Mesendoderm (in vitro differentiated cells): ENCODE measurements around the gene ZNF816.

Source experiments
- DNase-seq: peaks from one replicate; pipeline ENCODE4 v3.0.0; 2013
- H2AK5ac ChIP-seq: 2 replicates; pipeline ENCODE4 v1.6.1; 2013; ENCODE audit warnings: low read length, inconsistent platforms
- H2BK120ac ChIP-seq: 2 replicates; pipeline ENCODE4 v1.6.1; 2013; ENCODE audit warnings: low read depth, mild to moderate bottlenecking, low read length, moderate library complexity, mixed read lengths
- H2BK15ac ChIP-seq: replicated peaks from 2 replicates; pipeline ENCODE4 v1.6.1; 2013; ENCODE audit warnings: low read depth, mild to moderate bottlenecking, moderate library complexity
- H2BK5ac ChIP-seq: 2 replicates; pipeline ENCODE4 v1.6.1; 2013; ENCODE audit warnings: low read length, inconsistent platforms
- H3K18ac ChIP-seq: 2 replicates; pipeline ENCODE4 v1.6.1; 2013; ENCODE audit warnings: mild to moderate bottlenecking, low read length, mixed read lengths
- H3K23ac ChIP-seq: one replicate; pipeline ENCODE4 v1.6.1; 2013; ENCODE audit warnings: low read length
- H3K27ac ChIP-seq: 2 replicates; pipeline ENCODE4 v1.5.1; 2013; ENCODE audit warnings: low read depth, mild to moderate bottlenecking, inconsistent platforms, low read length, moderate library complexity
- H3K27me3 ChIP-seq: 2 replicates; pipeline ENCODE4 v1.6.1; 2013; ENCODE audit warnings: low read length, control low read depth, mild to moderate bottlenecking, inconsistent platforms; ENCODE audit not compliant: insufficient read depth, poor library complexity
- H3K36me3 ChIP-seq: 2 replicates; pipeline ENCODE4 v1.6.1; 2013; ENCODE audit warnings: low read length, inconsistent platforms; ENCODE audit not compliant: control insufficient read depth, insufficient read depth
- H3K4ac ChIP-seq: one replicate; pipeline ENCODE4 v1.6.1; 2013; ENCODE audit warnings: low read depth, mild to moderate bottlenecking, low read length, moderate library complexity
- H3K4me1 ChIP-seq: 2 replicates; pipeline ENCODE4 v1.6.1; 2013; ENCODE audit warnings: low read depth, low read length, inconsistent platforms; ENCODE audit not compliant: control insufficient read depth
- H3K4me2 ChIP-seq: 2 replicates; pipeline ENCODE4 v1.6.1; 2013; ENCODE audit warnings: low read length
- H3K4me3 ChIP-seq: 2 replicates; pipeline ENCODE4 v1.5.1; 2013; ENCODE audit warnings: mild to moderate bottlenecking, low read length
- H3K56ac ChIP-seq: one replicate; pipeline ENCODE4 v1.6.1; 2013; ENCODE audit warnings: low read length
- H3K79me1 ChIP-seq: 2 replicates; pipeline ENCODE4 v1.6.1; 2013; ENCODE audit warnings: low read length, inconsistent platforms
- H3K79me2 ChIP-seq: 2 replicates; pipeline ENCODE4 v1.6.1; 2013; ENCODE audit warnings: mild to moderate bottlenecking, low read length; ENCODE audit not compliant: control insufficient read depth, insufficient read depth
- H3K9ac ChIP-seq: 2 replicates; pipeline ENCODE4 v1.6.1; 2013; ENCODE audit warnings: low read length, inconsistent platforms
- H4K5ac ChIP-seq: one replicate; pipeline ENCODE4 v1.6.1; 2013; ENCODE audit warnings: low read length
- H4K8ac ChIP-seq: one replicate; pipeline ENCODE4 v1.6.1; 2013; ENCODE audit warnings: low read depth, mild to moderate bottlenecking, control low read depth, low read length, moderate library complexity
- WGBS: extraction: QIAGEN DNeasy Blood & Tissue Kit; methylation state at CpG from one replicate; pipeline ENCODE4 v1.1.7; 2013; ENCODE audit warnings: low lambda C conversion rate, missing lambda C conversion rate; ENCODE audit not compliant: insufficient coverage; ENCODE audit errors: extremely low coverage; 5-methylcytosine and 5-hydroxymethylcytosine counted together

The ZNF816 gene

DNA sequence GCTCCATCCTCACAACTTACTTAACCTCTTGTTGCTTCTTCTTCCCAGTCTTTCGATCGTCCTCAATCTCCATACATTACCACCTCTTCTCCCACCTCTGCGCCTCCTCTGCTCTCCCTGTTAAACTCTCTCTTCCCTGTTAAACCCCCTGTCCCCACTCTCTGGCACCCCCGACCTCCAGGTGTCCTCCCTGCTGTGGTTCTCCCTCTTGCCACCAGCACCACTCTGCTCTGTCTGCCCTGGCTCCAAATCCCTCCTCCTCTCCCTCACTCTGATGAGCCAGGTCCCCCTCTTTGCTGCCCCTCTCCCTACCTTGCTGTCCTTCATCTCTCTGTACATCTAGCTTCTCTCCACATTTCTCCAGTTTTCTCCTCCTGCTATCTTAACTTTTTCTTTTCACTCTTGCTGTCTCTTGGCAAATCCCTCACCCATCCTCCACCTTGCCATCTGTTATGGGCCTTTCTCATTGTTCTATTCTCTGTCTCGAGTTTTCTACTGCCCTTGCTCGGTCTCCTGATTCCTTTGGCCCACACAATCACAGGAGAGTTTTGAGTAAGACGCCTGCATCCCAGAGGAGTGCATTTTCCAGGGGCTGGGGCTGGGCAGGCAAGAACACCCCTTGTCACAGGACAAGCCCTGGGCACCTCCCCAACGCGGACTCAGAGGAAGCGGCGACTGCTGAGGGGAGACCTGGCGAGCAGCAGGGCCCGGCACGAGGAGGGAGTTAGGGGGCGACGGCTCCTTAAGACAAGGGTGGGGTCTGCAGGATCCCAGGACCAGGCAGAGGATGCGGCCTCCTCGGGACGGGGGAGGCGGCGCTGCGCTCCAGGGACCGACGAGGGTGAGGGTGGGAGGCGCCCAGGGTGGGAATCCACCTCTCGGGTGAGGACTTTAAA lies 29.7 kb upstream of the ZNF816 start:
- Histone ChIP-seq H4K8ac (no peak overlapping the region), H3K36me3 (no peaks in the 10 kb centered on the region)
- WGBS = 100% methylated on average over 1 of the region's 26 CpGs

GRCh38 chr19:52991484-52991883 lies 28.8 kb upstream of the ZNF816 start:
- H2BK120ac ChIP-seq = no peak overlapping the region
- H2BK15ac ChIP-seq = no peak overlapping the region
- no peak overlapping the region for H4K8ac ChIP-seq
- no peaks in the 10 kb centered on the region for H3K27me3 ChIP-seq
- no peak overlapping the region for H3K4me2 ChIP-seq
- H3K4me3 ChIP-seq = no peak overlapping the region
- no peaks in the 10 kb centered on the region for H3K79me1 ChIP-seq
- no peak overlapping the region for H3K27ac ChIP-seq
- no peak overlapping the region for H2AK5ac ChIP-seq
- no peak overlapping the region for H4K5ac ChIP-seq
- H3K4me1 ChIP-seq = no peaks in the 10 kb centered on the region
- no peak overlapping the region for H3K18ac ChIP-seq
- no peaks in the 10 kb centered on the region for H3K36me3 ChIP-seq
- no peak overlapping the region for H2BK5ac ChIP-seq
- no peak for DNase-seq
- no peak overlapping the region for H3K4ac ChIP-seq
- no peak overlapping the region for H3K9ac ChIP-seq
- H3K56ac ChIP-seq = no peak overlapping the region
- no peak overlapping the region for H3K23ac ChIP-seq
- H3K79me2 ChIP-seq = no peaks in the 10 kb centered on the region
- no CpG with 5 or more reads among the region's 2 CpGs for WGBS

More for the DNA sequence above, 29.7 kb upstream of the ZNF816 start:
- Histone ChIP-seq H4K5ac (no peak overlapping the region), H3K79me1 (no peaks in the 10 kb centered on the region), H3K4me2 (peak overlapping the region; percentile 35), H3K4me1 (no peaks in the 10 kb centered on the region), H3K4me3 (peak overlapping the region; percentile 23), H2BK15ac (no peak overlapping the region), H3K27ac (no peak overlapping the region), H2BK5ac (no peak overlapping the region), H2BK120ac (no peak overlapping the region), H3K18ac (peak overlapping the region; percentile 36), H3K4ac (no peak overlapping the region), H2AK5ac (no peak overlapping the region), H3K23ac (no peak overlapping the region), H3K27me3 (no peaks in the 10 kb centered on the region), H3K79me2 (no peaks in the 10 kb centered on the region), H3K56ac (peak overlapping the region; percentile 81), H3K9ac (peak overlapping the region; percentile 43)
- DNase-seq = peak; percentile 21

GRCh38 chr19:52990759-52991418 lies 28.2 kb upstream of the ZNF816 start:
- H2BK5ac ChIP-seq = no peak overlapping the region
- no peak overlapping the region for H3K4me3 ChIP-seq

DNA sequence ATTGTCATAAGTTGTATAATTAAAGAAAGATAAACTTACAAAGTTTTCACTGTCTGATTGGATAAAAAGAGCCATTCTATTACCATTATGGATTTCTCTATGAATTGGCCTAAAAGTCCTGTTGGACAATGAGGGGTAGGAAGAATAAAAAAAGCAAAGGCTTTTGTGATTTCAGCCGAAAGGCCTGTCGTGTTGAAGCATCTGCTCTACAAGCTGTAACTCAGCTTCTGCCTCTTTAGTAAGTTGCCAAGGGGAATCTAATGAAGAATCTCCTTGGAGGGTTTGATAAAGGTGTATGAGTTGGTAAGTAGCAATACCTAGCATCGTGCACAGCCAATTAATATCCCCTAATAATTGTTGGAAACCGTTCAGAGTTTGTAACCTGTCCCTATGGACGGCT lies 25.8 kb upstream of the ZNF816 start:
- WGBS = no CpG with 5 or more reads among the region's 5 CpGs
- Histone ChIP-seq H3K79me2 (no peaks in the 10 kb centered on the region), H3K18ac (no peak overlapping the region)

More at GRCh38 chr19:52990759-52991418, 28.2 kb upstream of the ZNF816 start:
- Histone ChIP-seq H2BK120ac (no peak overlapping the region), H3K9ac (no peak overlapping the region), H3K79me2 (no peaks in the 10 kb centered on the region), H3K27ac (no peak overlapping the region), H3K36me3 (no peaks in the 10 kb centered on the region), H3K4me1 (no peaks in the 10 kb centered on the region), H3K56ac (no peak overlapping the region), H4K5ac (no peak overlapping the region), H3K4me2 (no peak overlapping the region), H3K27me3 (no peaks in the 10 kb centered on the region), H3K18ac (no peak overlapping the region), H2AK5ac (no peak overlapping the region), H2BK15ac (no peak overlapping the region), H4K8ac (no peak overlapping the region), H3K23ac (no peak overlapping the region), H3K79me1 (no peaks in the 10 kb centered on the region), H3K4ac (no peak overlapping the region)
- WGBS = no CpG with 5 or more reads among the region's 16 CpGs
- DNase-seq = no peak

DNA sequence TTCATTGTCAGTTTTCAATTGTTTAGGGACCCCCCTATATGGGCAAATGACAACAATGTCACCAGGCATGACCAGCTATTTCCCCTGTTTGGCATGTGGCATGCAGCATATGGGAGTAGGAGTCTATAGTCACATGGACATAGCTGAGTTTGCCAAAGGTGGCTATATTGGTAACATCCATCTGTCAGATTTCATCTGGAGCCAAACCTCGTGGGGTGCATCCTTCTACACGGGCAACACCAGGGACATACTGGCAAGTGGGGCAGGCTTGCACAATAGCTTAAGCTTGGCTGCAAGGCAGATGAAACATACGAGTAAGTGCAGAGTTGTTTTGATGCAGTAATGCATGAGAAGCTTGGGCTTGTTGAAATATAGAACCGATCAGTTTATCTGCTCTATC lies 24.5 kb upstream of the ZNF816 start:
- H2BK15ac ChIP-seq = no peak overlapping the region
- no peak overlapping the region for H2BK120ac ChIP-seq
- no peaks in the 10 kb centered on the region for H3K79me1 ChIP-seq
- H2BK5ac ChIP-seq = no peak overlapping the region
- H3K4ac ChIP-seq = no peak overlapping the region
- H3K56ac ChIP-seq = no peak overlapping the region
- no peaks in the 10 kb centered on the region for H3K36me3 ChIP-seq
- H3K23ac ChIP-seq = no peak overlapping the region
- H3K4me2 ChIP-seq = no peak overlapping the region
- no peak overlapping the region for H4K8ac ChIP-seq
- no peak overlapping the region for H3K27ac ChIP-seq
- no CpG with 5 or more reads among the region's 4 CpGs for WGBS
- no peak overlapping the region for H3K9ac ChIP-seq
- H3K27me3 ChIP-seq = no peaks in the 10 kb centered on the region
- no peak overlapping the region for H3K4me3 ChIP-seq
- DNase-seq = no peak
- no peak overlapping the region for H3K18ac ChIP-seq
- no peak overlapping the region for H4K5ac ChIP-seq
- no peak overlapping the region for H2AK5ac ChIP-seq
- H3K4me1 ChIP-seq = no peaks in the 10 kb centered on the region
- H3K79me2 ChIP-seq = no peaks in the 10 kb centered on the region

More for the DNA sequence above, 25.8 kb upstream of the ZNF816 start:
- no peak overlapping the region for H3K23ac ChIP-seq
- no peak overlapping the region for H3K56ac ChIP-seq
- H3K79me1 ChIP-seq = no peaks in the 10 kb centered on the region
- no peak for DNase-seq
- no peak overlapping the region for H3K9ac ChIP-seq
- no peak overlapping the region for H4K5ac ChIP-seq
- H2BK5ac ChIP-seq = no peak overlapping the region
- H3K27me3 ChIP-seq = no peaks in the 10 kb centered on the region
- no peaks in the 10 kb centered on the region for H3K4me1 ChIP-seq
- H3K27ac ChIP-seq = no peak overlapping the region
- H2BK120ac ChIP-seq = no peak overlapping the region
- H4K8ac ChIP-seq = no peak overlapping the region
- no peak overlapping the region for H3K4ac ChIP-seq
- no peak overlapping the region for H2BK15ac ChIP-seq
- H2AK5ac ChIP-seq = no peak overlapping the region
- no peak overlapping the region for H3K4me3 ChIP-seq
- H3K4me2 ChIP-seq = no peak overlapping the region
- H3K36me3 ChIP-seq = no peaks in the 10 kb centered on the region
